Body of pancreas (tissue), 4 donors: Measurements from ENCODE around the gene LRP2. TPM values are rescaled to one million over a fixed set of nuclear protein-coding genes. Genes with fewer than 3 reads are reported as not detected.

Experiments
- ATAC-seq: fragments of 150-250 bp; one replicate; pipeline ENCODE4 v1.9.1; 2016
- DNase-seq, 4 donors: peaks; one replicate each; pipeline ENCODE4 v3.0.0-alpha.2; 2019
- H3K27ac ChIP-seq, 4 donors: fragments of 200-600 bp; sonication (generic); 1 replicate in 3 of 4; 2 replicates in 1 of 4; pipeline versions ENCODE4 v1.5.1 to v1.6.1; 2016 to 2019; ENCODE audit warnings: mild to moderate bottlenecking in 1 of 4, mixed read lengths in 1 of 4, moderate library complexity in 1 of 4
- H3K27me3 ChIP-seq, 2 donors: fragments of 200-600 bp; sonication (generic); one replicate each; pipeline ENCODE4 v1.6.0; 2016; ENCODE audit warnings: mild to moderate bottlenecking in 1 of 2
- H3K36me3 ChIP-seq, 2 donors: fragments of 200-600 bp; sonication (generic); replicated peaks in 1 of 2; 2 replicates each; pipeline ENCODE4 v1.5.1; 2016; ENCODE audit warnings: low read depth in 2 of 2; ENCODE audit not compliant: insufficient read depth in 1 of 2
- H3K4me1 ChIP-seq: fragments of 200-600 bp; sonication (generic); one replicate; pipeline ENCODE4 v1.6.0; 2016
- H3K4me3 ChIP-seq, 2 donors: fragments of 200-600 bp; sonication (generic); 1 replicate in 1 of 2; 2 replicates in 1 of 2; pipeline ENCODE4 v1.5.1; 2016 to 2019
- H3K9me3 ChIP-seq, 3 donors: fragments of 200-600 bp; sonication (generic); 1 replicate in 2 of 3; 2 replicates in 1 of 3; pipeline ENCODE4 v1.5.1; 2016
- POLR2A ChIP-seq, 3 donors: fragments of 450-650 bp; IDR thresholded peaks; one replicate each; pipeline ENCODE4 v1.6.1; 2016; ENCODE audit warnings: antibody characterized with exemption in 3 of 3, mild to moderate bottlenecking in 2 of 3
- WGBS, 2 donors: methylation state at CpG; one replicate each; pipeline ENCODE4 v1.1.5; 2017; 5-methylcytosine and 5-hydroxymethylcytosine counted together
- intact Hi-C: fragments of 100-400 bp; cut with DNase I; formaldehyde crosslinking; loops from one replicate; pipeline ENCODE4 v1.15.1; 2023
- total RNA-seq, 2 donors: library from RNA; depleted of rRNA; stranded (reverse); fragments of >200 nt; gene quantifications; one replicate each; pipeline ENCODE4 v1.1.0, GENCODE V29; 2016
- TF ChIP-seq, protein P1 (sequence below), 7 experiments: fragments of 450-650 bp in 4 of 7; fragments of 200-600 bp in 3 of 7; sonication (generic) in 3 of 7; IDR thresholded peaks; one replicate each; pipeline ENCODE4 v1.5.1; 2016 to 2019; ENCODE audit warnings: antibody characterized with exemption in 7 of 7

LRP2 gene
- total RNA-seq, 2 donors from 2014 or later = under 0.01 TPM; not detected in 1

- intact Hi-C loops = no loop called here
- TF ChIP-seq, protein P1, sequence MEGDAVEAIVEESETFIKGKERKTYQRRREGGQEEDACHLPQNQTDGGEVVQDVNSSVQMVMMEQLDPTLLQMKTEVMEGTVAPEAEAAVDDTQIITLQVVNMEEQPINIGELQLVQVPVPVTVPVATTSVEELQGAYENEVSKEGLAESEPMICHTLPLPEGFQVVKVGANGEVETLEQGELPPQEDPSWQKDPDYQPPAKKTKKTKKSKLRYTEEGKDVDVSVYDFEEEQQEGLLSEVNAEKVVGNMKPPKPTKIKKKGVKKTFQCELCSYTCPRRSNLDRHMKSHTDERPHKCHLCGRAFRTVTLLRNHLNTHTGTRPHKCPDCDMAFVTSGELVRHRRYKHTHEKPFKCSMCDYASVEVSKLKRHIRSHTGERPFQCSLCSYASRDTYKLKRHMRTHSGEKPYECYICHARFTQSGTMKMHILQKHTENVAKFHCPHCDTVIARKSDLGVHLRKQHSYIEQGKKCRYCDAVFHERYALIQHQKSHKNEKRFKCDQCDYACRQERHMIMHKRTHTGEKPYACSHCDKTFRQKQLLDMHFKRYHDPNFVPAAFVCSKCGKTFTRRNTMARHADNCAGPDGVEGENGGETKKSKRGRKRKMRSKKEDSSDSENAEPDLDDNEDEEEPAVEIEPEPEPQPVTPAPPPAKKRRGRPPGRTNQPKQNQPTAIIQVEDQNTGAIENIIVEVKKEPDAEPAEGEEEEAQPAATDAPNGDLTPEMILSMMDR (IDR thresholded peaks at IDR 0.05) = no peak
- TF ChIP-seq POLR2A (IDR thresholded peaks at IDR 0.05) = no peak
- Histone ChIP-seq H3K27me3 (no peaks in the 10 kb centered on the region), H3K4me3 (no peak overlapping the region), H3K4me1 (no peaks in the 10 kb centered on the region), H3K36me3 (no peaks in the 10 kb centered on the region), H3K9me3 (no peaks in the 10 kb centered on the region), H3K27ac (no peak overlapping the region)
- DNase-seq = no peak
- whole genome bisulfite sequencing, 2 donors = 72 to 86% methylated on average over 2 of the region's 2 CpGs
- ATAC-seq = no peak
Observed at GRCh38 chr2:169225906-169226305, 136.4 kb downstream of the LRP2 start.

GRCh38 chr2:169225233-169225750, 137.0 kb downstream of the LRP2 start:
- no peaks in the 10 kb centered on the region for H3K27me3 ChIP-seq
- intact Hi-C loops = no loop called here
- no peak for DNase-seq
- TF ChIP-seq, protein P1 (IDR thresholded peaks at IDR 0.05) = no peak
- no peak for TF ChIP-seq POLR2A (IDR thresholded peaks at IDR 0.05)
- no peak overlapping the region for H3K4me3 ChIP-seq
- H3K27ac ChIP-seq = no peak overlapping the region
- H3K9me3 ChIP-seq = no peaks in the 10 kb centered on the region
- no peak for ATAC-seq
- 20 to 35% methylated on average over 2 of the region's 2 CpGs for WGBS, 2 donors
- no peaks in the 10 kb centered on the region for H3K4me1 ChIP-seq
- H3K36me3 ChIP-seq = no peaks in the 10 kb centered on the region

- no peaks in the 10 kb centered on the region for H3K27me3 ChIP-seq
- H3K9me3 ChIP-seq = no peaks in the 10 kb centered on the region
- no peak for DNase-seq
- H3K4me1 ChIP-seq = no peaks in the 10 kb centered on the region
- TF ChIP-seq, protein P1 (IDR thresholded peaks at IDR 0.05) = no peak
- no peak for TF ChIP-seq POLR2A (IDR thresholded peaks at IDR 0.05)
- no peak overlapping the region for H3K27ac ChIP-seq
- intact Hi-C loops = no loop called here
- H3K4me3 ChIP-seq = no peak overlapping the region
- H3K36me3 ChIP-seq = no peaks in the 10 kb centered on the region
- no peak for ATAC-seq
- 46 to 54% methylated on average over 3 of the region's 3 CpGs for WGBS, 2 donors
Observed at GRCh38 chr2:169222665-169223064, 139.7 kb downstream of the LRP2 start.

GRCh38 chr2:169221745-169222369, 140.5 kb downstream of the LRP2 start:
- H3K4me1 ChIP-seq = no peaks in the 10 kb centered on the region
- no peak overlapping the region for H3K4me3 ChIP-seq
- 30 to 37% methylated on average over 5 of the region's 5 CpGs for WGBS, 2 donors
- ATAC-seq (no peak), DNase-seq (no peak)
- H3K36me3 ChIP-seq = no peaks in the 10 kb centered on the region
- intact Hi-C loops = no loop called here
- no peaks in the 10 kb centered on the region for H3K27me3 ChIP-seq
- no peak overlapping the region for H3K27ac ChIP-seq
- TF ChIP-seq POLR2A (IDR thresholded peaks at IDR 0.05) = no peak
- TF ChIP-seq, protein P1 (IDR thresholded peaks at IDR 0.05) = peak in 5 of 7 experiments; percentile 15 to 38 (median 31)
- no peaks in the 10 kb centered on the region for H3K9me3 ChIP-seq

GRCh38 chr2:169210917-169211316, 151.4 kb downstream of the LRP2 start:
- Histone ChIP-seq H3K4me1 (no peaks in the 10 kb centered on the region), H3K27me3 (no peaks in the 10 kb centered on the region), H3K27ac (no peak overlapping the region), H3K4me3 (no peak overlapping the region), H3K9me3 (no peaks in the 10 kb centered on the region), H3K36me3 (no peaks in the 10 kb centered on the region)
- DNase-seq (no peak), ATAC-seq (no peak)
- intact Hi-C loops = no loop called here
- TF ChIP-seq, protein P1 (IDR thresholded peaks at IDR 0.05) = no peak
- no peak for TF ChIP-seq POLR2A (IDR thresholded peaks at IDR 0.05)
- 49 to 58% methylated on average over 4 of the region's 4 CpGs for WGBS, 2 donors
